GM19452 (cell line): ENCODE data around the gene ONECUT2.

Experiments
- ATAC-seq: cut with Tn5 transposase; IDR thresholded peaks from one replicate; pipeline ENCODE4 v1.9.1; 2021; ENCODE audit not compliant: unreplicated experiment

ONECUT2 gene

DNA sequence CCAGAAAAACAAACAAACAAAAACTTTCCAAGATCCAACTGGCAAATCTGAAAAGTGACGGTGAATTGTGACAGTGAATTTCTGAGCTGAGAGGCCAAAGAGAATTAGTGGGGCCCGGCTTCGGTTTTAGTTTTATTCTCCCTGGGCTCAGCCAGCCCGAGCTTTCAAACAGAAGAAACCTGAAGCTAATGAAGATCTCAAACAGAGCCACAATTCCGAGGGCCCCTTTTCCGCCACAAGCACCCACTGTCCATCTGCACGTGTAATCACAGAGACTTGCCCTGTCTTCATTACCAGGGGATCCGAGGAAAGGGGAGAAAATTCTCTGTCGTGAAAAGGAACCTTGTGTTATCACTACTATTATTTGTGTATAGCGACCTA lies 4.2 kb upstream of the ONECUT2 start:
- ATAC-seq, result no peak

DNA sequence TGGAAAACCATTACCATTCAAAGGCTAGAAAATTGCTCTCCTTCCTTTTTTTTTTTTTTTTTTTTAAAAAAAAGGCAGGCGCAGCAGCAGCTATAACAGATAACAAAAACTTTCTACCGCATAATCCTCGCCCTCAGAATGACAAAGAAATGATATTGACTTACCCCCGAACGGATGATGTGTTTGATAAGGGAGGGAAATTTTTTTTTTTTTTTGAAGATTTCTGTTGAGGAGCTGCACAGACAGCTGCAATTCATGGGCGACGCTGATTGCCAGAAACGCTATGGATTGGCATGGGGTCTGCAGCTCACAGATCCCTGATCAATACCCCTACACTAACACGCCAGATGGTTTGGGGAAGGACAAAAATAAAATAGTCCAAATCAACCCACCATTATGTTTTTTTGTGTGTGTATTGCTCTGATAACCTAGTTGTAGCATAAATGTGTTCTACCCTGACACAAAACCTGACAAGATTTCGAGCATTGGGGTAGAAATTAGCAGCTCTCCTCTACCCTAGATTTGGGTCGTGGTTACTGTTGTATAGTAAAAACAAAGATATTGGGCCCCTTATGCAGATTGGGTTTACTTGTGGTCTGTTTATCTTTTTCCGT lies 3.6 kb upstream of the ONECUT2 start:
- no peak for ATAC-seq

DNA sequence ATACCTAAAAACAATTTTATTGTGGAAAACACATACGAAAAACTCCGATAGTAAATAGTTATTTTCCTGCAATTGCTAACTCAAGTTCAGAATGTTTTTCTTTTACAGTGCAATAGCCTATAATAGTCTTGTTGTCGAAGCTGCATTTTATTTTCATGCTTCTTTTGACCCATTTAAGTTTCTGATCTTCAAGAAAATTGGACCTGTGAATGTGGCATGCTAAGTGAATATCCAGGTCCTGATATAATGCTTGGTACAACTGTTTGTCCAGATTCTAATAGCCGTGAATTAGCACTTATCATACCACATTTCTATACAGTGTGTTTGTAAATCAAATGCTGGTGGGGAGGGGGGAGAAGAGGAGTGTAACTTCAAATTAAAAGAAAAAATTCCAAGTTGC lies 3.0 kb upstream of the ONECUT2 start:
- ATAC-seq, result no peak

DNA sequence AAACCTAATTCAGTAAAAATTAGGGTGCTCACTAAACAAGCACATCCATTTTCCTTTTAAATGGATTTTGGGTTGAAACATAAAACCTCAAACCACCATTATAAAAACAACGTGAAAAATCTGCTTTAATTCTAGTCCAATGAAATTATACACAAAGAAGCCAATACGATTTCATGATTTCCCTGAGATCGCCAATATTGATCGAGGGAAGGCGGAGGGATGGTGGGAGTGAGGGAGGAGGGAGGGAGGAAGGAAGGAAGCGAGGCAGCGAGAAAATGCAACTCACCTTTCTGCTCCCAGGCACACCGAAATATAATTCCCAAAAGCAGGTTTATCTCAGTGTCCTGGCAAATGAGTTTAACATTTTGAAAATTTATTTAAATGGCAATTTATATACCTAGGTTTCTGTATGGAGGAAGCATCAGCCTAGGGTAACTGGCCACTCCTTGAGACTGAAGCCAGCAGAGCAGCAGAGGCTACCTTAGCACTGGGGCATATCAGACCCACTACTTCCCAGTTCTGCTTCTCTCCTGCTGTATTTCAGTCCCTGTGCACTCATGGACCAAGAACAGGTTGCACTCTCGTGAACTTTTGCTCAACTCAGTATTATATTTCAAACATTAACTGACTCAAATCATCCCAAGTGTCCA lies 2.3 kb upstream of the ONECUT2 start:
- ATAC-seq, result no peak

DNA sequence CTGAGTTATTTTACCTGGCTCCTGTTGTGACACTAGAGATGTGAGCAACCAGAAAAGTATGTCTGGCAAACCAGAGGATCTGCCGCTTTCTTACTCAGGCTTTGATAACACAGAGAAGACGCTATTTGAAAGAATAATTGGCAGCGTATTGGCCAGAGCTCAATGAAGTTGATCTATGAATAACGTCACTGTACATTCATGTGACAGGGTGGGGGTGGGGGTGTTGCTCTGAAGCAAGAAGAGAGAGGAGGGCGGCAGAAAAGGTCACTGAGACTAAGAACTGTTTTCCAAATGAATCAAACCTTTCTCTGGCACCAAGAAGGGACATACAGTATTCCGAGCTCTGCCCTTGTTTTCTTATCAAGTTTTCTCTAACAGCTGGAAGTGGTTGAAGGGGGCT lies 1.7 kb upstream of the ONECUT2 start:
- ATAC-seq, result no peak

DNA sequence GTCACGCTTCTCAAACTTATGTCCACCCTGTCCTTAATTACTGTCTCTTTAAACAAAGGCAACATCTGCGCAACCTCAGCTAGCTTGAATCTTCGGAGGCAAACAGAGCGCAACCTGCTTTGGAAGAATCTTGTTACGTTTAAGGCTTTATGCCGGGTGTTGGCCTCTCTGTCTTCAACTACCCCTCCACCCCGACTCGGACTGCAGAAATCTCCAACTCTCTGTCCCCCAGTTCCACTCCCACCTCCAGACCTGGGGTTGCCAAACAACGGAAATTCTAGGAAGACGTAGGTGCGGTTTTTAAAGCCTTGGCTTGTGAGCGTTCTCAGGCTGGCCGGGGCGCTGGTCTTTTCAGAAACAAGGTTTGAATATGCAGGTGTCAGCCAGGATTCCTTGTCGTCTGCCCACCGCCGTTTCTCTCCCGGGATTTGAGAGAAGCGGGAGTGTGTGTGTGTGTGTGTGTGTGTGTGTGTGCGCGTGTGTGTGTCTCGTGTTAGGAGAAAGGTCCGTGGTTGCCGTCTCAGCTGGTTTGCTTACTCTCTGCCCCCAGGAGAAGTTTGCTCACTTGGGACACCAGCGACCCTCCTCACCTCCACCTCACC lies 1.1 kb upstream of the ONECUT2 start:
- ATAC-seq, result no peak

DNA sequence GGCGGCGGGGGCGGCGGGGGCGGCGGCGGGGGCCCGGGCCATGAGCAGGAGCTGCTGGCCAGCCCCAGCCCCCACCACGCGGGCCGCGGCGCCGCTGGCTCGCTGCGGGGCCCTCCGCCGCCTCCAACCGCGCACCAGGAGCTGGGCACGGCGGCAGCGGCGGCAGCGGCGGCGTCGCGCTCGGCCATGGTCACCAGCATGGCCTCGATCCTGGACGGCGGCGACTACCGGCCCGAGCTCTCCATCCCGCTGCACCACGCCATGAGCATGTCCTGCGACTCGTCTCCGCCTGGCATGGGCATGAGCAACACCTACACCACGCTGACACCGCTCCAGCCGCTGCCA lies 644 bp downstream of the ONECUT2 start:
- ATAC-seq, result no peak

DNA sequence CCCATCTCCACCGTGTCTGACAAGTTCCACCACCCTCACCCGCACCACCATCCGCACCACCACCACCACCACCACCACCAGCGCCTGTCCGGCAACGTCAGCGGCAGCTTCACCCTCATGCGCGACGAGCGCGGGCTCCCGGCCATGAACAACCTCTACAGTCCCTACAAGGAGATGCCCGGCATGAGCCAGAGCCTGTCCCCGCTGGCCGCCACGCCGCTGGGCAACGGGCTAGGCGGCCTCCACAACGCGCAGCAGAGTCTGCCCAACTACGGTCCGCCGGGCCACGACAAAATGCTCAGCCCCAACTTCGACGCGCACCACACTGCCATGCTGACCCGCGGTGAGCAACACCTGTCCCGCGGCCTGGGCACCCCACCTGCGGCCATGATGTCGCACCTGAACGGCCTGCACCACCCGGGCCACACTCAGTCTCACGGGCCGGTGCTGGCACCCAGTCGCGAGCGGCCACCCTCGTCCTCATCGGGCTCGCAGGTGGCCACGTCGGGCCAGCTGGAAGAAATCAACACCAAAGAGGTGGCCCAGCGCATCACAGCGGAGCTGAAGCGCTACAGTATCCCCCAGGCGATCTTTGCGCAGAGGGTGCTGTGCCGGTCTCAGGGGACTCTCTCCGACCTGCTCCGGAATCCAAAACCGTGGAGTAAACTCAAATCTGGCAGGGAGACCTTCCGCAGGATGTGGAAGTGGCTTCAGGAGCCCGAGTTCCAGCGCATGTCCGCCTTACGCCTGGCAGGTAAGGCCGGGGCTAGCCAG lies 1.2 kb downstream of the ONECUT2 start:
- no peak for ATAC-seq

DNA sequence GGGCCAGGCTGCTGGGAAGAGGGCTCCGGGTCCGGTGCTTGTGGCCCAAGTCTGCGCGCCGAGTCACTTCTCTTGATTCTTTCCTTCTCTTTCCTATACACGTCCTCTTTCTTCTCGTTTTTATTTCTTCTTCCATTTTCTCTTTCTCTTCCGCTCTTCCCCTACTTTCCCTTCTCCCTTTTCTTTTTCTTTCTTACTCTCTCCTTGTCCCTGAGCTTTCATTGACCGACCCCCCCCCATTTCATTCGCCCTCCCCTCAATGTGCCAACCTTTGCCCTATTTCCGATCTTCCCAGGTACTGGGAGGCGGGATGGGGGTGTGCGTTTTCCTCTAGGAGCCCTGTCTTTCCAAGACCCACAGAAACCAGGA lies 1.8 kb downstream of the ONECUT2 start:
- ATAC-seq, result no peak

DNA sequence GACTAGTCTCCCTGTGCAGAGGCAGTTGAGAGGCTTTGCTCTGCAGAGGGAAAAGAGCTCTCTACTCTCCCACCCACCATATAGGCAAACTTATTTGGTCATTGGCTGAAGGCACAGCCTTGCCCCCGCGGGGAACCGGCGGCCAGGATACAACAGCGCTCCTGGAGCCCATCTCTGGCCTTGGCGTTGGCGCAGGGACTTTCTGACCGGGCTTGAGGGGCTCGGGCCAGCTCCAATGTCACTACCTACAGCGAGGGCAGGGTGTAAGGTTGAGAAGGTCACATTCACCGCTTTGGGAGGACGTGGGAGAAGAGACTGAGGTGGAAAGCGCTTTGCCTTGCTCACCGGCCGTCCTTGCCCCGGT lies 2.2 kb downstream of the ONECUT2 start:
- ATAC-seq, result no peak

DNA sequence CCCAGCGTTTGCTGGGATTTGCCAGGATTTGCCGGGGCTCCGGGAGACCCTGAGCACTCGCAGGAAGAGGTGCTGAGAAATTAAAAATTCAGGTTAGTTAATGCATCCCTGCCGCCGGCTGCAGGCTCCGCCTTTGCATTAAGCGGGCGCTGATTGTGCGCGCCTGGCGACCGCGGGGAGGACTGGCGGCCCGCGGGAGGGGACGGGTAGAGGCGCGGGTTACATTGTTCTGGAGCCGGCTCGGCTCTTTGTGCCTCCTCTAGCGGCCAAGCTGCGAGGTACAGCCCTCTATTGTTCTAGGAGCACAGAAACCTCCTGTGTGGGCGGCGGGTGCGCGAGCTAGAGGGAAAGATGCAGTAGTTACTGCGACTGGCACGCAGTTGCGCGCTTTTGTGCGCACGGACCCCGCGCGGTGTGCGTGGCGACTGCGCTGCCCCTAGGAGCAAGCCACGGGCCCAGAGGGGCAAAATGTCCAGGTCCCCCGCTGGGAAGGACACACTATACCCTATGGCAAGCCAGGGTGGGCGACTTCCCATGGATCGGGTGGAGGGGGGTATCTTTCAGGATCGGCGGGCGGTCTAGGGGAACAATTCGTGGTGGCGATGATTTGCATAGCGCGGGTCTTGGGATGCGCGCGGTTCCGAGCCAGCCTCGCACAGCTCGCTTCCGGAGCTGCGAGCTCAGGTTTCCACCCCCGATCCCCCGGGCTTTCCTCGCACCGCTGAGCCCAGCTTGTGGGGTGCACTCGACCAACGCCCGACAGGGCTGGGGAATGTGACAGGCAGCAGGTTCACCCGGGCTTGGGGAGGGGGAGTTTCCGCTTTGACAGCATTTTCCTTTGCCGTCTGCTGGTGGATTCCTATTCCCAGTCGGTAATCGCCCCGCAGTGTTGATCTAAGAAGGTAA lies 2.8 kb downstream of the ONECUT2 start:
- no peak for ATAC-seq

DNA sequence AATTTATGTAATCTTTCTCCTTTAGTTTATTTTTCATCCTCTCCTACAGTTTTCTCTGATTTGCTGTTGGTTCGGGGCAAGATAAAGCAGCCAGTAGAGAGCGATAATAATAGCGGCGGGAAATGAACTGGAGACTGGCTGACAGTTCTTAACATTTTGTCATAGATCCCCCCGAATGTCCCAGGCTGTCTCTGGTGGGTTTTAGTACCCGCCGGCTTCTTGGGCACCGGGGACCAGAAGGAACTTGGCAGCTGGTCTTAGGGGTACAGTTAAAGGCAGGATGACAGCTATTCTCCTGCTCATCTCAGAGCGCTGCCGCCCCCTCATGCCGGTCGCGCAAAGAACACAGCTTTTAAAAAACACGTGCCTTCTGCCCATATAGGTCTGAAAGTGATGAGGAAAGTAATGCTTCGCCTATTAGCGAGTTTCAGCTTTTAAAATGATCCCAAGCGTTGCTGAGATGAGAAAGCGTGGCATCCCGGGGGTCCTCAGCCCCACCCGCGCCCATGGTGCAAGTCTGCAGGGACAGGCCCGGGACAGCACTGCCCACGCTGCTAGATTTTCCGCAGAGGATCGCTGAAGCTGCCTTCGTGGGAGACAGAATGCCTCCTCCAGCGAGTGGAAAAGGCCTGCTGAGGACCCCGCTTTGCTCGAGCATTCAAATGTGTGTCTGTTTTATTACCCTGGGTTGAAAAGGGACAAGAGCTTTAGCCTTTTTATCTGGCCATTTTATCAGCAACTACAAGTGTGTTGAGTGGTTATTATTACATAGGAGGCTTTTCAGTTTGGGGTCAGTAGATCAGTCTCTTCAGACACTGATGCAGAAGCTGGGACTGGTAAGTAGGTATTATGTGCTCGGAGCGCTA lies 3.8 kb downstream of the ONECUT2 start:
- ATAC-seq, result no peak

DNA sequence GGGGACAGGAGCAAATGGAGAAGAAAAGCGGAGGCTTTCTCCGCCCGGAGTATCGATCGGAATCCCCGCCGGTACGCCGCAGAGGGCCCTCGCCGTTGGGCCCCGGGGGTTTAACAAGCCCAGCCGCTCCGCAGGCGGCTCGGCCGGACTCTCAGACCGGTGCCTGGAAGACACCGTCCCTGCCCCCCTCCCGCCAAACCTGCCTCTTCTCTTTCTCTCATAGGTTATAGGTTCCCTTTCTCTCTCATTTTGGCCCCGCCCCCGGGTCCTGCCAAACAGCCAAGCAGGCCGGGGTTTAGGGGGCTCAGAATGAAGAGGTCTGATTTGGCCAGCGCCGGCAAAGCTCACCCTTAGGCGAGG lies 4.4 kb downstream of the ONECUT2 start:
- ATAC-seq, result no peak

DNA sequence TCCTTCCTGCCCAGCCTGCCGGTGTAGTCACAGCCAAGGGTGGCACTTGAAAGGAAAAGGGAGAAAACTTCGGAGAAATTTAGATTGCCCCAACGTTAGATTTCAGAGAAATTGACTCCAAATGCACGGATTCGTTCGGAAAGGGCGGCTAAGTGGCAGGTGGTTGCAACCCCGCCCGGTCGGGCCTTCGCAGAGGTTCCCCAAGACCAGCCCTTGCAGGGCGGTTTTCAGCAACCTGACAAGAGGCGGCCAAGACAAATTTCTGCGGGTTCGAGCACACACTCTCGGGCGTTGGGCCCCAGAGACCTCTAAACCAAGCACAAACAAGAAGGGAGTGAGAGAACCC lies 4.8 kb downstream of the ONECUT2 start:
- no peak for ATAC-seq

DNA sequence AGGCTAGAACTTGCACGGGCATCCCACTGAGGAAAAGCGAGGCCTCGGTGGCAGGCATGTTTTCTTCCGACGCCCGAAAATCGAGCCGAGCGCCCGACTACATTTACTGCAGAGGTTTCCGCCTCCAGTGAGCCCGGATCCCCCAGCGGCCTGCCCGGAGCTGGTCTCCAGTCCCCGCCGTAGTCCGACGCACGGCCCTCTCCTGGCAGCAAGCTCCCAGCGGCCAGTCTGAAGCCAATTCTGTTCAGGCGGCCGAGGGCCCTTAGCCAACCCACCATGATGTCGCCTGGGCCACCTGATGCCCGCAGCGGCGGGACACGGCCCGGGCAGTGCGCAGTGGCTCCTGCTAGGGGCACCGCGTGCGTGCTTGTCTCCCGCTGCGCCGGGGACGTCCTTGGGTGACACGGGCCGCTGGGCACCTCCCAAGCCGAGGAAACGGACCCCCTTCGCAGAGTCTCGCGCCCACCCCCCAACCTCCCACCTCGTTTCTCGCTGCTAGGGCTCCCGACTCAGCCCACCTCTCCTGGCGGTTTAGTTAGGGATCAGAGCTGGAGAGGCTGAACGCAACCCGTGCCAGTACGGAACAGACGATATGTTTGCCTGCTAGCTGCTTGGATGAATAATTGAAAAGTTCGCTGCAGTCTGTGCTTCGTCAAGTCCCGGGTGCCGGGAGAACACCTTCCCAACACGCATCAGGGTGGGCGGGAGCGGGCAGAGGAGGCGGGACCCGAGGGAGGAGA lies 5.3 kb downstream of the ONECUT2 start:
- no peak for ATAC-seq

DNA sequence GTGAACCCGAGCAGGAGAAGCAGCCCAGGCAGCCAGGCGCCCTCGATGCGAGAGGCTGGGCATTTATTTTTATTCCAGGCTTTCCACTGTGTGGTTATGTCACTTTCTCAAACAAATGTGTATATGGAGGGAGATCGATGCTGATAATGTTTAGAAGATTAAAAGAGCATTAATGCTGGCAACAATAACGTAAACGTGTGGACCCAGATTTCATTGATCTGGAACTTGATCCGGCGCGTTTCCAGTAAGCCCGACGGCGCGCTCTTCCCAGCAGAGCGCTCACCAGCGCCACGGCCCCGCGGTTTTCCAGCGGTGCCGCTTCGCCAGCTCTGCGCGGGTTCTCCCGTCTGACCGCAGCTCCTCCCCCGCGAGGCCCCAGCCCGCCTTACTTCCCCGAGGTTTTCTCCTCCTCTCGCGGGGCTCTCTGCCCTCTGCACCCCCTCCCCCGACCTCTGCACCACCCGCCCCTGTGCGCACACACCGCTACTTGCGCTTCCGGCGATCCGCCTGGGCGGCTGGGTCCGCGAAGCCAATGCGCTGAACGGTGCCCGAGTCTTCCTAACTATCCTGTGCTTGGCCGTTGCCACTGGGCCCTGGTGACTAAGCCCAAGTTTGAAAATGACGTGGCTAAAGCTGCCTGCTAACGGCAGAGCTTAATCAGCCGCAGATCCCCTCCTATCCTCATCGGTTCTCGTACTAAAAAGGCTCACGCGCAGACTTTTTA lies 6.1 kb downstream of the ONECUT2 start:
- ATAC-seq, result no peak

DNA sequence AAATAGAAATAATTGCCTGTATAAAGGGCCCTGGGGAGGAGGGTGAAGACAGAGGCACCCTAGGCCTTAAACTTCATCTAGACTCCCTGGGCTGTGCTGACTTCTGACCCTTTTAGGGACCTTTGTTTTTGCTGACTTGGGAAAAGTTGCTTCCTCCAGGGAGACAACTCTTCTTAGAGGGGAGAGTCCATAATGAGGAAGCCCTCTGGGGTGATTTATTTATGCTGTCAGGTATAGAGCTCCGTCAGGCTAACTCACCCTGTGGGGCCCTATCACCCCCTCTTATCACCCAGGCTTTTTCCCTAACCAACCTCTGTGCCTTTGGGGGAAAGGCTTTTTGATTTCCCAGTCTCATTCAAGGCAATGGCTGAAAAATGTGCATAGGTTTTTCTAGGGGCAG lies 8.1 kb downstream of the ONECUT2 start:
- no peak for ATAC-seq

DNA sequence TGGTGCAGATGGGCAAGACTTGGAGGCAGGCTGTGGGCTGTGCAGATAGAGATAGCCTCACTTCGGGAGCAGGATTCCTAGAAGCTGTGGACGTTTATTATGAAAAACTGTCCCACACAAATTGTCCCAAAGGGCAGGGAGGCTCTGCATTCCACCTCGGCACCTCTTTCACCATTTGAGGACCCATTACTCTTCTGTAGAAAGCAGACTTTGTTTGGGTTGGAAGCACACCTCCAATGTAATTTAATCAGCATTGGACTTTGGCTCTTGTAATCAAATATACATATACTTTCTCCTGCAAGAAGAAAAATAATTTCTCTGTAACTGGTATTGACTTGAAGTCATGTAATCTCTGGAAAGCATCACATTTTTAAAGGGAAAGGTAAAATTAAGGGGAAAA lies 8.5 kb downstream of the ONECUT2 start:
- ATAC-seq, result no peak

DNA sequence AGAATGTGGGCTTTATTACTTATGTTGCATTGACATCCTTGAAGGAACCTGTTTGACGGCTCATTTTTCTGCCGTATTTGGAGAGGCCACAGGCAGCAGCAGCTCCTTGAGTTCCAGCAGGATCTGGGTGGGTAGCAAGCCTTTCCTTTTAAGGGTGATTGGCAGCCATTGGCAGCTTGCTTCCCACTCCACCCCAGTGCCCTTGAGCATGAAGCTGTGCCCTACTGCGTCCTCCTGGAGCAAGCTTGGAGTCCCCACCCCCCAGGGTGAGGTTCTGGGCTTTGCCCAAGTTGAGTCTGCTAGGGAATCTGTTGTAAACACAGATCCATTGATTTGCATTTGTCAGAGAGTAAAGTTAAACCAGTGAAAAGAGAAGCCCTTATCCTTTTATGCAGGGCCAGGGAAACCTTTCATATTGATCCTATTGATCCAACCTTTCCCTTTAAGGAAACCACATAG lies 9.2 kb downstream of the ONECUT2 start:
- ATAC-seq, result no peak
